Fibroblast of pulmonary artery (primary cell): ENCODE measurements around the gene C5orf47.

Experiments
- DNase-seq: peaks from one replicate; pipeline ENCODE4 v3.0.0-alpha.2; 2010; ENCODE audit warnings: low read depth
- H3K4me3 ChIP-seq: replicated peaks from 2 replicates; pipeline ENCODE4 v1.5.1; 2011; ENCODE audit warnings: low read depth, mild to moderate bottlenecking, control low read depth, low read length, moderate library complexity
- CTCF ChIP-seq: IDR thresholded peaks from 2 replicates; pipeline ENCODE4 v1.5.1; 2011; ENCODE audit warnings: mild to moderate bottlenecking, control low read depth, low read length, inconsistent platforms; ENCODE audit errors: missing control alignments

The C5orf47 gene

GRCh38 chr5:173970878-173971650 is 17.9 kb upstream of the C5orf47 start:
- no peak for DNase-seq
- TF ChIP-seq CTCF, result no peak

GRCh38 chr5:173971681-173972345 is 17.2 kb upstream of the C5orf47 start:
- no peak for DNase-seq

More at GRCh38 chr5:173970878-173971650, 17.9 kb upstream of the C5orf47 start:
- H3K4me3 ChIP-seq, result no peak overlapping the region

GRCh38 chr5:173972607-173972924 is 16.4 kb upstream of the C5orf47 start:
- H3K4me3 ChIP-seq, result peak overlapping the region; percentile 57
- TF ChIP-seq CTCF, result no peak

More at GRCh38 chr5:173971681-173972345, 17.2 kb upstream of the C5orf47 start:
- H3K4me3 ChIP-seq, result no peak overlapping the region
- TF ChIP-seq CTCF, result no peak

GRCh38 chr5:173972925-173973615 is 15.9 kb upstream of the C5orf47 start:
- peak overlapping the region; percentile 57 for H3K4me3 ChIP-seq
- TF ChIP-seq CTCF, result peak; percentile 81
- peak; percentile 89 for DNase-seq

More at GRCh38 chr5:173972607-173972924, 16.4 kb upstream of the C5orf47 start:
- DNase-seq, result no peak

GRCh38 chr5:173973616-173973969 is 15.4 kb upstream of the C5orf47 start:
- DNase-seq, result no peak
- H3K4me3 ChIP-seq, result peak overlapping the region; percentile 57

GRCh38 chr5:173974688-173975239 is 14.2 kb upstream of the C5orf47 start:
- no peak overlapping the region for H3K4me3 ChIP-seq
- no peak for TF ChIP-seq CTCF
- DNase-seq, result no peak

More at GRCh38 chr5:173973616-173973969, 15.4 kb upstream of the C5orf47 start:
- TF ChIP-seq CTCF, result no peak
